Esophagus muscularis mucosa (tissue), 4 donors: ENCODE measurements around the gene SET.

Source experiments
- CTCF ChIP-seq, 3 experiments: fragments of 200-600 bp in 2 of 3; fragments of 450-650 bp in 1 of 3; sonication (generic) in 2 of 3; IDR thresholded peaks; one replicate each; pipeline ENCODE4 v1.5.1; 2017 to 2019; ENCODE audit warnings: antibody characterized with exemption in 3 of 3, mild to moderate bottlenecking in 2 of 3, moderate library complexity in 1 of 3
- EP300 ChIP-seq: sonication (generic); formaldehyde crosslinking; IDR thresholded peaks from one replicate; pipeline ENCODE4 v1.6.1; 2017; ENCODE audit warnings: antibody characterized with exemption
- POLR2AphosphoS5 ChIP-seq, 2 donors: sonication (generic); formaldehyde crosslinking; IDR thresholded peaks; one replicate each; pipeline ENCODE4 v1.6.1; 2017; ENCODE audit warnings: antibody characterized with exemption in 2 of 2

DNA sequence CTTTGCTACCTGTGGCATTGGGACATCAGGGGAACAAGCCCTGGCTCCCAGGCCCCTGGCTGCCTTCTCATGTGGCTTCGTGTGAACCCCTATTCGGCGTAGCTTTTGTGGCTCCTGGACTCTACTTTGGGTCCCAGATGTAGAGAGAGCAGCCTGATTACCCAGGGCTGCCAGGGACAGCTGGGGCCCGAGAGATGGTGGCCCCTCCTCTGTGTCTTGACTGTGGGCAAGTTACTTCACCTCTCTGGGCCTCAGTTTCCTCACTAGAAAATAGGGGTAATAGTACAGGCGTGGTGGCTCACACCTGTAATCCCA lies 15.3 kb downstream of the SET start:
- TF ChIP-seq CTCF (IDR thresholded peaks at IDR 0.05), result no peak
- TF ChIP-seq POLR2AphosphoS5 (IDR thresholded peaks at IDR 0.05), result no peak
- no peak for TF ChIP-seq EP300
